ENCODE data around the gene SH2D1B.

DNA sequence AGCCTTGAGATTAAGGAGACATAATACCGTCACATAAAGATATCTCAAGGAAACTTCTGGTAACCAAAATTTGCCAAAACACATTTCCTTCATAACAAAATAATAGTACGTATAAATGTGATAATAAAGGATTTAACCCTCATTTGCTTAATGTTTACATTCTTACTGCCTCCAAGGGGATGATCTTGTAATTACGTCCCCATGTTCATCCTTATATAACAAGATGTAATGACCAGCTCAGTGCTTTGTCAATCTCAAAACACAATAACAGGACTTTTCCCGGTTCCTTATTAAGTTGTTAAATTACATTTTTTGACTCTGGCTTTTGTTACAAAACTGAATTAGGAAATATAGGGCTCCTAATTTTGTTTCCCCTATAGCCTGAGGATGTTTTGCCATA lies 44.4 kb upstream of the SH2D1B start:
- TF ChIP-seq ZBTB33 (CRISPR knock-in tag; IDR thresholded peaks at IDR 0.05), result no peak
- TF ChIP-seq, protein P1, sequence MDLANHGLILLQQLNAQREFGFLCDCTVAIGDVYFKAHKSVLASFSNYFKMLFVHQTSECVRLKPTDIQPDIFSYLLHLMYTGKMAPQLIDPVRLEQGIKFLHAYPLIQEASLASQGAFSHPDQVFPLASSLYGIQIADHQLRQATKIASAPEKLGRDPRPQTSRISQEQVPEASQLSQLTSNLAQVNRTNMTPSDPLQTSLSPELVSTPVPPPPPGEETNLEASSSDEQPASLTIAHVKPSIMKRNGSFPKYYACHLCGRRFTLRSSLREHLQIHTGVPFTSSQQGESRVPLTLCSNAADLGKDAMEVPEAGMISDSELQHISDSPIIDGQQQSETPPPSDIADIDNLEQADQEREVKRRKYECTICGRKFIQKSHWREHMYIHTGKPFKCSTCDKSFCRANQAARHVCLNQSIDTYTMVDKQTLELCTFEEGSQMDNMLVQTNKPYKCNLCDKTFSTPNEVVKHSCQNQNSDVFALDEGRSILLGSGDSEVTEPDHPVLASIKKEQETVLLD (IDR thresholded peaks at IDR 0.05), result no peak
- TF ChIP-seq RFX5 (IDR thresholded peaks at IDR 0.05; ENCODE audit: low read depth, low read length), result no peak
- TF ChIP-seq MYC (IDR thresholded peaks at IDR 0.05; ENCODE audit: low read depth, low read length), result no peak
- TF ChIP-seq MYC (CRISPR knock-in tag; IDR thresholded peaks at IDR 0.05; ENCODE audit: borderline replicate concordance, low read depth), result no peak
- no peak for TF ChIP-seq CREM (IDR thresholded peaks at IDR 0.05; ENCODE audit: low read depth)
- no peak for TF ChIP-seq ZNF707 (CRISPR knock-in tag; conservative IDR thresholded peaks at IDR 0.05)
